ENCODE results near the gene C1R.

Gene C1R

GRCh38 chr12:7092229-7092985, at the start of gene C1R:
C1R (minus strand) TSS chr12:7092445; CDS start chr12:7092388, 57 bp downstream.
- Histone ChIP-seq H3K4me1 (peaks cover 22 to 27% (median 25%) of the 10 kb centered on the region in 10 experiments), H3K27me3 (0 out of 22 replicates have a peak, but pooled peaks cover 0 to 5% (median 0%) of the 10 kb centered on the region in 11 experiments), H3K4me3 (no peak within 1 kb of the TSS; a peak in 1 of 20 replicates), H3K9ac (peak within 1 kb of the TSS in 8 of 11 experiments; percentile 4 to 51 (median 36); a peak in 15 of 22 replicates), H4K20me1 (no peaks in the 10 kb centered on the region), H3K27ac (peak within 1 kb of the TSS in 4 of 11 experiments; percentile 14 to 50 (median 36); a peak in 5 of 22 replicates), H3K9me3 (replicated peaks in 1 of 11) (no peaks in the 10 kb centered on the region), H3K36me3 (peaks cover 0 to 7% (median 0%) of the 10 kb centered on the region in 11 experiments; a peak in 3 of 22 replicates), H3K4me2 (peak within 1 kb of the TSS; percentile 32 to 86 (median 64))
- TF ChIP-seq Cebpa-rat (IDR thresholded peaks at IDR 0.05) = no peak

DNA sequence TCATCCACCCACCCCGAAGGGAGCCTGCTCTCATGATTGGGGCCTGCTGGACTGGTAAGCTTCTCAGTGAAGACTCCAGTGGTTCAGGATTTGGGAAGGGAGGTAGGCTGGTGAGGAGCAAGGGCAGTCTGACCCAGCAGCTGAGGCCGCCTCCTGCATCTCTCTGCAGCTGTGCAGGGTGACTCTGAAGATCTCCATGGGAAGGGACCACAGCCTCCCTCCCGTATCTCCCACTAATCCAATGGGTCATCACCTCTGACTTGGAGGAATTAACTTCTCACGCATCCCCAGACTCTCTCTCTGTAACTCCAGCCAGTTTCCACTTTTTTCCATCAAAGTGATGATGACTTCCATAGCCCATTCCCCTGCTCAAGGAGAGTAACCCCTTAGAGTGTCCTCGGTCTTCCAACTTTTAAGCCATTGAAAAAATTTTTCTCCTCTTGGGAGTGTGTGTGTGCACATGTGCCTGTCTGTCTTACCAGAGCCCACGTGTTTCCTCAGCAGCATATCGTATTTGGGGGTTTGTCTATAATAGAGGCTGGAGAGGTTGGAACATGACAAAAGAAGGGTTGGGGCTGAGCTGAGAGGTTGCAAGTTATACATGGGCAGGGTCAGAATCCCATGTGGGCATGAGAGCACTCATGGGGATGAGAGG, 49.2 kb upstream of the C1R start:
- no peak for TF ChIP-seq Cebpa-rat (IDR thresholded peaks at IDR 0.05)
- Histone ChIP-seq H3K9ac (no peak overlapping the region), H3K36me3 (peaks cover 21 to 81% (median 51%) of the 10 kb centered on the region in 11 experiments), H3K4me2 (no peak overlapping the region), H4K20me1 (no peaks in the 10 kb centered on the region), H3K27me3 (no peaks in the 10 kb centered on the region), H3K9me3 (replicated peaks in 1 of 11) (no peaks in the 10 kb centered on the region), H3K27ac (no peak overlapping the region), H3K4me1 (peaks cover 0 to 19% (median 0%) of the 10 kb centered on the region in 10 experiments; a peak in 7 of 20 replicates), H3K4me3 (no peak overlapping the region)

DNA sequence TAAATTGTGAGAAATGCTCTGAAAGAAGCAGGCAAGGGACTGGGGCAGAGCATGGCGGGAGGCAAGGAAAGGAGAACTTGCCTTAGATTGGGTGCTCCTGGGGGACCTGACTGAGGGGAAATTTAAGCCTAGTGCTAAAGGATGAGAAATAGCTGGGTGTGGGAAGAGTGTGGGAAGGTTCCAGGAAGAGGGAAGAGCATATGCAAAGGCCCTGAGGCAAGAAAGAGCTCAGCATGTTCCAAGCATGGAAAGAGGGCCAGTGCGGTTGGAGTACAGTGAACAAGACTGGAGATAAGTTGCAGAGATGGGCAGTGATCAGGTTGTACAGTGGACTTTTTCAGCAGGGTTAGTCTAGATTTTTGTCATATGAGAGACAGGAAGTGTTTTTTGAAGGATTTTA, 47.0 kb upstream of the C1R start:
- Histone ChIP-seq H3K4me3 (no peak overlapping the region), H3K9ac (no peak overlapping the region), H4K20me1 (no peaks in the 10 kb centered on the region), H3K27me3 (no peaks in the 10 kb centered on the region), H3K36me3 (peaks cover 25 to 85% (median 62%) of the 10 kb centered on the region in 11 experiments), H3K9me3 (replicated peaks in 1 of 11) (no peaks in the 10 kb centered on the region), H3K4me2 (no peak overlapping the region), H3K4me1 (peaks cover 0 to 19% (median 0%) of the 10 kb centered on the region in 10 experiments; a peak in 7 of 20 replicates), H3K27ac (no peak overlapping the region)
- TF ChIP-seq Cebpa-rat (IDR thresholded peaks at IDR 0.05) = no peak

DNA sequence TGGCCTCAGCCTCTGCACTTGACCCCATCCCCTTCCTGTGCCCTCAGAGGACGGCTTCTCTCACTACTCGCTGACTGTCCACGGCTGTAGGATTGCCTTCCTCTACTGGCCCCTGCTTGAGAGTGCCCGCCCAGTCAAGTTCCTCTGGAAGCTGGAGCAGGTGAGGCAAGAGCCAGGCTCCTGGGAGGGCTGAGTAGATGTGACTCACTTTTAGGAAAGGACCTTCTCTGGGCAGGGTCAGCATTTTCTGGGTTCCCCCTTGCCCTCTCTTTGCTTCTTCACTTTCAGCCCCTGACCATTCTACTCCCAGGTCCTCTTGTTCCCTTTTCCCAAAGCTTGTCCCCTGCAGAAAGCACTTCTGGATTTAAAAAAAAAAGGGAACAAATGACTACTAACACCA, 45.7 kb upstream of the C1R start:
- no peak for TF ChIP-seq Cebpa-rat (IDR thresholded peaks at IDR 0.05)
- no peaks in the 10 kb centered on the region for H3K27me3 ChIP-seq
- H3K4me3 ChIP-seq = no peak overlapping the region
- H3K9me3 ChIP-seq (replicated peaks in 1 of 11) = no peaks in the 10 kb centered on the region
- peaks cover 21 to 86% (median 59%) of the 10 kb centered on the region in 11 experiments for H3K36me3 ChIP-seq
- H4K20me1 ChIP-seq = no peaks in the 10 kb centered on the region
- no peak overlapping the region for H3K27ac ChIP-seq
- peak overlapping the region in 3 of 11 experiments; percentile 32 to 54 (median 33); a peak in 5 of 22 replicates for H3K4me2 ChIP-seq
- H3K4me1 ChIP-seq = peaks cover 1 to 19% (median 6%) of the 10 kb centered on the region in 10 experiments; a peak in 19 of 20 replicates
- H3K9ac ChIP-seq = no peak overlapping the region

GRCh38 chr12:7136676-7137075, 44.4 kb upstream of the C1R start:
- H4K20me1 ChIP-seq = no peaks in the 10 kb centered on the region
- H3K4me1 ChIP-seq = peaks cover 14 to 26% (median 18%) of the 10 kb centered on the region in 10 experiments
- H3K27ac ChIP-seq = no peak overlapping the region
- no peaks in the 10 kb centered on the region for H3K27me3 ChIP-seq
- no peak for TF ChIP-seq Cebpa-rat (IDR thresholded peaks at IDR 0.05)
- no peaks in the 10 kb centered on the region for H3K9me3 ChIP-seq (replicated peaks in 1 of 11)
- no peak overlapping the region for H3K9ac ChIP-seq
- peak overlapping the region in 1 of 11 experiments; percentile 32; a peak in 1 of 22 replicates for H3K4me2 ChIP-seq
- H3K4me3 ChIP-seq = no peak overlapping the region
- peaks cover 21 to 82% (median 57%) of the 10 kb centered on the region in 11 experiments for H3K36me3 ChIP-seq

DNA sequence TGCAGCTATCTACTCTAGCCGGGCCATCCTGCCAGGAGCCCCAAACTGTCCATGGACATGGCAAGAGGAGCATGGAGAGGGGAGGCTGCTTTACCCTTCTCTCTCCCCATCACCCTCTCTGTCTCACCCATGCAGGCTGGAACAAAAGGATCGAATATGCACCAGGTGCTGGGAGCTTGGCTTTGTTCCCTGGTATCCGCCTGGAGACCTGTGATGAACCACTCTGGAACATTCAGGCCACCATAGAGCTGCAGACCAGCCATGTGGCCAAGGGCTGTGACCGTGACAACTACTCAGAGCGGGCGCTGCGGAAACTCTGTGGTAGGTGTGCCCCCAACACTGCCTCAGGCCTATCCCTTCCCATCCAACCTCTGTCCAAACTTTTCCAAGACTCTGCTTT, 43.8 kb upstream of the C1R start:
- Histone ChIP-seq H3K27ac (no peak overlapping the region), H3K9ac (no peak overlapping the region), H3K9me3 (replicated peaks in 1 of 11) (no peaks in the 10 kb centered on the region), H3K4me2 (no peak overlapping the region), H3K36me3 (peaks cover 21 to 76% (median 53%) of the 10 kb centered on the region in 11 experiments), H3K4me1 (peaks cover 20 to 32% (median 24%) of the 10 kb centered on the region in 10 experiments), H3K4me3 (no peak overlapping the region), H4K20me1 (no peaks in the 10 kb centered on the region), H3K27me3 (no peaks in the 10 kb centered on the region)
- no peak for TF ChIP-seq Cebpa-rat (IDR thresholded peaks at IDR 0.05)

- no peak overlapping the region for H3K4me2 ChIP-seq
- H3K27ac ChIP-seq = no peak overlapping the region
- peaks cover 27 to 40% (median 34%) of the 10 kb centered on the region in 10 experiments for H3K4me1 ChIP-seq
- no peak overlapping the region for H3K4me3 ChIP-seq
- H3K36me3 ChIP-seq = peaks cover 21 to 64% (median 46%) of the 10 kb centered on the region in 11 experiments
- H3K9me3 ChIP-seq (replicated peaks in 1 of 11) = no peaks in the 10 kb centered on the region
- TF ChIP-seq Cebpa-rat (IDR thresholded peaks at IDR 0.05) = no peak
- no peaks in the 10 kb centered on the region; a peak in 1 of 22 replicates for H4K20me1 ChIP-seq
- H3K9ac ChIP-seq = no peak overlapping the region
- H3K27me3 ChIP-seq = no peaks in the 10 kb centered on the region
Measured at GRCh38 chr12:7134396-7135166, 42.3 kb upstream of the C1R start.

- H3K4me3 ChIP-seq = peak overlapping the region in 9 of 10 experiments; percentile 62 to 86 (median 72); a peak in 18 of 20 replicates
- H3K4me1 ChIP-seq = peaks cover 20 to 44% (median 38%) of the 10 kb centered on the region in 10 experiments
- H3K9ac ChIP-seq = peak overlapping the region in 8 of 11 experiments; percentile 61 to 84 (median 78); a peak in 11 of 22 replicates
- H4K20me1 ChIP-seq = no peaks in the 10 kb centered on the region; a peak in 1 of 22 replicates
- peak overlapping the region; percentile 84 to 100 (median 99) for H3K4me2 ChIP-seq
- no peaks in the 10 kb centered on the region for H3K9me3 ChIP-seq (replicated peaks in 1 of 11)
- peaks cover 13 to 33% (median 30%) of the 10 kb centered on the region in 11 experiments for H3K36me3 ChIP-seq
- no peak overlapping the region for H3K27ac ChIP-seq
- no peak for TF ChIP-seq Cebpa-rat (IDR thresholded peaks at IDR 0.05)
- H3K27me3 ChIP-seq = no peaks in the 10 kb centered on the region
Measured at GRCh38 chr12:7131502-7131866, 39.2 kb upstream of the C1R start.

Measured in BLaER1 treated with 17β-estradiol and CSF1 and Interleukin-3, amounts not matched to agents 10 nM and 100 nM (cell line).